Coronary artery (tissue), 2 donors: ENCODE measurements around the gene SLC66A2.
A peak's percentile ranks its signal among the peaks of the same experiment; 100 is the strongest.
"Not testable (repeated sequence)": the region's sequence is repeated elsewhere in the genome, so short reads cannot be mapped to it uniquely, and the experiment has no call there.

Experiments used
- DNase-seq: peaks from one replicate; pipeline ENCODE4 v3.0.0-alpha.2; 2017; ENCODE audit warnings: low spot score
- H3K27ac ChIP-seq, 2 donors: fragments of 200-600 bp; sonication (generic); one replicate each; pipeline ENCODE4 v1.5.1; 2016 to 2019
- H3K4me3 ChIP-seq: fragments of 200-600 bp; sonication (generic); 2 replicates; pipeline ENCODE4 v1.5.1; 2016; ENCODE audit warnings: mild to moderate bottlenecking, moderate library complexity
- TF ChIP-seq, protein P1 (sequence below): fragments of 200-600 bp; sonication (generic); IDR thresholded peaks from one replicate; pipeline ENCODE4 v1.5.1; 2019; ENCODE audit warnings: antibody characterized with exemption

SLC66A2 gene

DNA sequence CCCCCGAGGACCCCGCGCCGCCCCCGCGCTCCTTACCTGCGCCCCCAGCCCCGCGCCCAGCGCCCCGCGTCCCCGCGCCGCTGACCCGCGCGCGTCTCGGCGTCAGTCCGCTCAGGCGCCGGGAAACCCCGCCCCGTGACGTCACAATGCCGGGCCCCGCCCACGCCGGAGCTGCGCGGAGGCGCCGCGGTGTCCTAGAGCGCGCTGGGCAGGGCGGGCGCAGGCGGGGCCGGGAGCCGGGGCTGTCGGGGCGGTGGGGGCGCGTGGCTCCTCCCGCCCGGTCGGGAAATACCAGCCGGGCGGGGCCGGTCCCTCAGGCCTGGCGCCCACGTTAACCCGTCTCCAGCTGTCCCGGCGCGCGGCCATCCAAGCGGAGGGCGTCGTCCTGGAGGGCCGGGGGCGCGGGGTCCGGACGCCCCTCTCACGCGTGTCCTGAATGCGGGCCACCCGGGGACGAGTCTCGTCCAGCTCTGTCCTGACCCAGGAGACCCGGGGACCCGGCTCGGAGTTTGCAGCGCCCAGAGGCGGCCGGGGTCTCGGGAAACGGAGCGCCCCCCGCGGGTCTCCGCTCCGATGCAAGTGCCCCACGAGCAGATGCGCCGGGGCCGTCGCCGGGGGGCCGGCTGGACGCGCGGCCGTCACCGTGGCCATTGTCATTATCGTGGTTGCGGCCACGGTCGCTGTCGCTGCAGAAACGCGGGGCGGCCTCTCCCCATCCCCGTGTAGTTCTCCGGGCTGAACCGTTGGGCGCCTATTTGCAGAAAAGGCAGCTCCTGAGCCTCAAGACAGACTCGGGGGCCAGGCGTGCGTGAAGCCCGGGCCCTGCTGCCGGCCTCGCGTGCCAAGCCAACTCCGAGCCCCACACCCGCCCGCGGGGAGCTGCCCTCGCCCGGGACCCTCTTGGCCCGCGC, at the start of gene SLC66A2:
Gene SLC66A2 (minus strand): TSS at position 109 of the 911 bp plus-strand sequence. CDS start 727 bp downstream, outside the sequence.
- peak; percentile 88 for DNase-seq
- TF ChIP-seq, protein P1, sequence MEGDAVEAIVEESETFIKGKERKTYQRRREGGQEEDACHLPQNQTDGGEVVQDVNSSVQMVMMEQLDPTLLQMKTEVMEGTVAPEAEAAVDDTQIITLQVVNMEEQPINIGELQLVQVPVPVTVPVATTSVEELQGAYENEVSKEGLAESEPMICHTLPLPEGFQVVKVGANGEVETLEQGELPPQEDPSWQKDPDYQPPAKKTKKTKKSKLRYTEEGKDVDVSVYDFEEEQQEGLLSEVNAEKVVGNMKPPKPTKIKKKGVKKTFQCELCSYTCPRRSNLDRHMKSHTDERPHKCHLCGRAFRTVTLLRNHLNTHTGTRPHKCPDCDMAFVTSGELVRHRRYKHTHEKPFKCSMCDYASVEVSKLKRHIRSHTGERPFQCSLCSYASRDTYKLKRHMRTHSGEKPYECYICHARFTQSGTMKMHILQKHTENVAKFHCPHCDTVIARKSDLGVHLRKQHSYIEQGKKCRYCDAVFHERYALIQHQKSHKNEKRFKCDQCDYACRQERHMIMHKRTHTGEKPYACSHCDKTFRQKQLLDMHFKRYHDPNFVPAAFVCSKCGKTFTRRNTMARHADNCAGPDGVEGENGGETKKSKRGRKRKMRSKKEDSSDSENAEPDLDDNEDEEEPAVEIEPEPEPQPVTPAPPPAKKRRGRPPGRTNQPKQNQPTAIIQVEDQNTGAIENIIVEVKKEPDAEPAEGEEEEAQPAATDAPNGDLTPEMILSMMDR, result no peak
- H3K4me3 ChIP-seq, result peak within 1 kb of the TSS; percentile 93
- H3K27ac ChIP-seq, result peak within 1 kb of the TSS; percentile 75 to 84

DNA sequence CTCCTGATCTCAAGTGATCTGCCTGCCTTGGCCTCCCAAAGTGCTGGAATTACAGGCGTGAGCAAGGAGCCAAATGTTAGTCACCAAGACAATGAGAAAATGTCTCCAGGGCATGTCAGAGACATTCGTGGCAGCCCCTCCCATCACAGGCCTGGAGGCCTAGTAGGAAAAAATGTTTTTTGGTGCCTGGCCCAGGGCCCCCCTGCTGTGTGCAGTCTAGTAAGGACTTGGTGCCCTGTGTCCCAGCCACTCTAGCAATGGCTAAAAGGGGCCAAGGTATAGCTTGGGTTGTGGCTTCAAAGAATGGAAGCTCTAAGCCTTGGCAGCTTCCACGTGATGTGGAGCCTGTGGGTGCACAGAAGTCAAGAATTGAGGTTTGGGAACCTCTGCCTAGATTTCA, 49.4 kb upstream of the SLC66A2 start:
- Histone ChIP-seq H3K4me3 (no peak overlapping the region), H3K27ac (no peak overlapping the region)
- no peak for DNase-seq
- TF ChIP-seq, protein P1, result no peak

DNA sequence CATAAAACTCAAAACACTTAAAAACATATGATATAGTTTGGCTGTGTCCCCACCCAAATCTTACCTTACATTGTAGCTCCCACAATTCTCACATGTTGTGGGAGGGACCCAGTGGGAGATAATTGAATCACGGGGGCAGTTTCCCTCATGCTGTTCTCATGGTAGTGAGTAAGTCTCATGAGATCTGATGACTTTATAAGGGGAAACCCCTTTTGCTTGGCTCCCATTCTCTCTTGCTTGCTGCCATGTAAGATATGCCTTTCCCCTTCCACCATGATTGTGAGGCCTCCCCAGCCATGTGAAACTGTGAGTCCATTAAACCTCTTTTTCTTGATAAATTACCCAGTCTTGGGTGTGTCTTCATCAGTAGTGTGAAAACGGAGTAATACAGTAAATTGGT, 48.2 kb upstream of the SLC66A2 start:
- not testable (repeated sequence) for H3K4me3 ChIP-seq, DNase-seq, H3K27ac ChIP-seq

DNA sequence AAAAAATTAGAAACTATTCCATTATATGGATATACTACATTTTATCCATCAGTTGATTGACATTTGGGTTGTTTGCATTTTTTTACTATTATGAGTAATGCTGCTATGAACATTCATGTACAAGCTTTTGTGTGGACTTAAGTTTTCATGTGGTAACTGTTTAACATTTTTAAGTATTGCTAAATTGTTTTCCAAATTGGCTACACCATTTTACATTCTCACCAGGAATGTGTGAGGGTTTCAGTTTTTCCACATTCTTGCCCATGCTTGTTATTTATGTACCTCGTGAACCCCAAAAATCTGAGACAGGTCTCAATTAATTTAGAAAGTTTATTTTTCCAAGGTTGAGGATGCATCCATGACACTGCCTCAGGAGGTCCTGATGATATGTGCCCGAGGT, 40.0 kb upstream of the SLC66A2 start:
- DNase-seq, result no peak
- Histone ChIP-seq H3K4me3 (no peak overlapping the region), H3K27ac (no peak overlapping the region)
- TF ChIP-seq, protein P1, result no peak

DNA sequence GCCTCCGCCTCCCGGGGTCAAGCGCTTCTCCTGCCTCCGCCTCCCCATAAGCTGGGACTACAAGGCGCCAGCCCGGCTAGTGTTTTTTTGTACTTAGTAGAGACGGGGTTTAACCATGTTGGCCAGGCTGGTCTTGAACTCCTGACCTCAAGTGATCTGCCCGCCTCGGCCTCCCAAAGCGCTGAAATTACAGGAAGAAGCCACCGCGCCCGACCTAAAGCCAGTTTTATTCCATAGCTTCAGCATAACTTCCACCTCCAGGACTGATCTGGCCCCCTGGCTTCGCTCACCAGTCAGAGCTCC, 37.7 kb upstream of the SLC66A2 start:
- TF ChIP-seq, protein P1, result no peak
- peak overlapping the region; percentile 90 for H3K4me3 ChIP-seq
- no peak for DNase-seq

DNA sequence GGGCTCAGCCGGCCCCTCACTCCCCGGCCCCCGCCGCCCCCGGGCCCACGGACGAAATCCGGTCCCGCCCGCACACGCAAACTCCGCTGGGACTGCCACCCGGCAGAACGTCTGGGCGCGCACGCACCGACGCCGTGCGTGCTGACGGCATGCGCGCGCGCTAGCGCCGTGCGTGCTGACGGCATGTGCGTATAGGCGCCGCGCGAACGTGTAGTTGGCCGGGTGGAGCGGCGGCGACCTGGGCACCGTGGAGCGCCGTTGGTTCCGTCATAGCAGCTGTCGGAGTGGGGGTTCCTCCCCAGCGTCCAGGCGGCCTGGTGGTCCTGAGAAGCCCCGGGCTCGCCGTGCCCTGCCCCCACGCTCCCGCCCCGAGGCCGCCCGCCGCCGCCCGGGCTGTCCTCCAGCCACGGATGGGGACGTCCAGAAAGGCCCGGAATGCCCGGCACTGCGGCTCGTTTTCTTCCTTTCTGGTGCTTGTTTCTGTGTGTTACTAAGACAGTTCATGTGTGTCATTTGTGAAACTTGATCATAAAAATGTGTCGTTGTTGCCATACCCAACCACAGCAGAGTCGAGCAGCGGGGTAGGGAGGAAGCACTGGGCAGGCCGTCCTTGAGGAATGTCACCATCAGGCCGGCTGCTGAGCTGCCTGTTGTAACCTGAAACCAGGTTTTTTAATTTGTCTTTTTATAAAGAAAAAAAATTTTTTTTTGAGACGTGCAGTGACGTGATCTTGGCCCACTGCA, 37.2 kb upstream of the SLC66A2 start, which contains the start of gene TXNL4A:
Gene TXNL4A (minus strand): TSS at position 113 of the 744 bp plus-strand sequence. CDS start 171 bp downstream, outside the sequence.
- TF ChIP-seq, protein P1, result no peak
- peak within 1 kb of the TSS; percentile 96 to 98 for H3K27ac ChIP-seq
- peak within 1 kb of the TSS; percentile 90 for H3K4me3 ChIP-seq
- DNase-seq, result peak; percentile 88

More for the DNA sequence above, 37.7 kb upstream of the SLC66A2 start:
- H3K27ac ChIP-seq, result peak overlapping the region; percentile 96 to 98

DNA sequence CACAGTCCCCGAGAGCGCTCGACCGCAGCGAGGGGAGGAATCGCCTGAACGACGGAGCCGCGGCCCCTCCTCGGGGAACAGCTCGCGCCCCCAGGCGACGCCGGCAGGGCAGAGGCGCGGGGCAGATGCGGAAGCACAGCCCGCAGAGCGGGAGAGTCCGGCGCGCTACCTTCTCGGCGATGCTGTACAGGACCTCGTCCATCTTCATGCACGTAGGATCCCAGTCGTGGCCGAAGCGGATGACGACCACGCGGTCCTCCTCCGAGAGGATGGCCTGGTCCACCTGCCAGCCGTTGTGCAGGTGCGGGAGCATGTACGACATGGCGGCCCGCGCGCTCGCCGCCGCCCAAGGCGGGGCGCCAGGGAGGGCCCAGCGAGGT, 36.6 kb upstream of the SLC66A2 start:
- Histone ChIP-seq H3K27ac (peak overlapping the region; percentile 96 to 98), H3K4me3 (peak overlapping the region; percentile 90)
- peak; percentile 83 for DNase-seq
- TF ChIP-seq, protein P1, result no peak
